ENCODE data around the gene PPARD. TPM values are rescaled to one million over a fixed set of nuclear protein-coding genes. Genes with fewer than 3 reads are reported as not detected.

PPARD gene
- total and polyA plus RNA-seq, 12 donors, result 6.0 to 39.8 (median 21.6) TPM

GRCh38 chr6:35449287-35449881 is 107.0 kb downstream of the PPARD start:
- WGBS, 4 donors, result 28 to 31% (median 28%) methylated on average over 12 to 14 of the region's 14 CpGs
- peaks cover 7 to 20% of the 10 kb centered on the region in 2 donors for H3K4me1 ChIP-seq (replicated peaks in 1 of 2)
- no peaks in the 10 kb centered on the region for H3K27me3 ChIP-seq
- no peak for TF ChIP-seq POLR2A (IDR thresholded peaks at IDR 0.05)
- TF ChIP-seq CTCF (IDR thresholded peaks at IDR 0.05), result peak; percentile 61 to 82 (median 78)
- no peak overlapping the region for H3K27ac ChIP-seq
- no peak overlapping the region for H3K4me3 ChIP-seq
- no peaks in the 10 kb centered on the region for H3K36me3 ChIP-seq (replicated peaks in 1 of 2)
- no peaks in the 10 kb centered on the region for H3K9me3 ChIP-seq (replicated peaks in 1 of 3)
- peak in 3 of 7 donors; percentile 39 to 63 (median 43) for DNase-seq
- intact Hi-C loops (cut with DNase I), result loop anchor here (2.0 kb wide), 1 partner anchor 107 kb away; the partner anchor contains the start of gene PPARD (in 2 of the 2)

- intact Hi-C loops (cut with DNase I), result no loop called here
- no peaks in the 10 kb centered on the region for H3K36me3 ChIP-seq (replicated peaks in 1 of 2)
- H3K27ac ChIP-seq, result peak overlapping the region in 1 of 5 donors; percentile 61
- TF ChIP-seq POLR2A (IDR thresholded peaks at IDR 0.05) (no peak), CTCF (IDR thresholded peaks at IDR 0.05) (no peak)
- peaks cover 7 to 20% of the 10 kb centered on the region in 2 donors for H3K4me1 ChIP-seq (replicated peaks in 1 of 2)
- H3K9me3 ChIP-seq (replicated peaks in 1 of 3), result no peaks in the 10 kb centered on the region
- no peaks in the 10 kb centered on the region for H3K27me3 ChIP-seq
- no peak for DNase-seq
- WGBS, 4 donors, result 18 to 27% (median 18%) methylated on average over 12 to 20 of the region's 20 CpGs
- peak overlapping the region in 2 of 4 donors; percentile 29 to 51 for H3K4me3 ChIP-seq
Observed at GRCh38 chr6:35451354-35452182, 109.2 kb downstream of the PPARD start.

GRCh38 chr6:35452183-35453090 is 110.1 kb downstream of the PPARD start, which contains the start of gene FANCE:
Gene FANCE (plus strand): TSS chr6:35452338. CDS start chr6:35452546, 208 bp downstream.
- Histone ChIP-seq H3K4me1 (replicated peaks in 1 of 2) (peaks cover 7 to 20% of the 10 kb centered on the region in 2 donors), H3K9me3 (replicated peaks in 1 of 3) (no peaks in the 10 kb centered on the region), H3K4me3 (peak within 1 kb of the TSS in 2 of 4 donors; percentile 29 to 51), H3K36me3 (replicated peaks in 1 of 2) (no peaks in the 10 kb centered on the region), H3K27me3 (no peaks in the 10 kb centered on the region), H3K27ac (peak within 1 kb of the TSS in 2 of 5 donors; percentile 61 to 62)
- intact Hi-C loops (cut with DNase I), result no loop called here
- DNase-seq, result peak; percentile 90 to 97 (median 96)
- TF ChIP-seq POLR2A (IDR thresholded peaks at IDR 0.05), result no peak
- TF ChIP-seq CTCF (IDR thresholded peaks at IDR 0.05), result no peak
- WGBS, 4 donors, result 2 to 9% (median 4%) methylated on average over 14 to 87 of the region's 87 CpGs

All from adrenal gland (tissue), 12 donors.